Skeletal muscle tissue (tissue), 4 donors: Measurements from ENCODE around the gene MBD3L5. TPM values are rescaled to one million over a fixed set of nuclear protein-coding genes. Genes with fewer than 3 reads are reported as not detected.
"Not testable (repeated sequence)": the region's sequence is repeated elsewhere in the genome, so short reads cannot be mapped to it uniquely, and the experiment has no call there.

Source experiments
- H3K27ac ChIP-seq: one replicate; pipeline ENCODE4 v1.7.0; 2013; ENCODE audit warnings: mild to moderate bottlenecking, low read depth, low read length, inconsistent platforms
- H3K27me3 ChIP-seq, 3 donors: one replicate each; pipeline ENCODE4 v1.7.0; 2013; ENCODE audit warnings: low read length in 3 of 3; ENCODE audit not compliant: control insufficient read depth in 3 of 3, insufficient read depth in 3 of 3
- H3K36me3 ChIP-seq, 3 donors: one replicate each; pipeline ENCODE4 v1.7.0; 2013; ENCODE audit warnings: low read length in 3 of 3; ENCODE audit not compliant: control insufficient read depth in 3 of 3, insufficient read depth in 3 of 3
- H3K4me1 ChIP-seq, 3 donors: one replicate each; pipeline ENCODE4 v1.7.0; 2013; ENCODE audit warnings: low read length in 3 of 3, mild to moderate bottlenecking in 3 of 3; ENCODE audit not compliant: control insufficient read depth in 3 of 3, insufficient read depth in 3 of 3
- H3K4me3 ChIP-seq, 3 donors: one replicate each; pipeline ENCODE4 v1.7.0; 2013; ENCODE audit warnings: low read length in 3 of 3
- H3K9ac ChIP-seq, 3 donors: one replicate each; pipeline ENCODE4 v1.7.0; 2013; ENCODE audit warnings: low read length in 3 of 3, mild to moderate bottlenecking in 3 of 3, moderate library complexity in 2 of 3, low read depth in 1 of 3
- H3K9me3 ChIP-seq, 3 donors: one replicate each; pipeline ENCODE4 v1.7.0; 2013; ENCODE audit warnings: low read length in 3 of 3; ENCODE audit not compliant: control insufficient read depth in 3 of 3
- total RNA-seq: library from RNA; depleted of rRNA; stranded (reverse); fragments of >200 nt; gene quantifications from one replicate; pipeline ENCODE4 v1.2.3, GENCODE V29; 2014
- donor health status: Osteomylitis.

The MBD3L5 gene
- not detected for total RNA-seq

- H3K27me3 ChIP-seq, H3K27ac ChIP-seq, H3K4me1 ChIP-seq, H3K4me3 ChIP-seq, H3K9ac ChIP-seq, H3K36me3 ChIP-seq, H3K9me3 ChIP-seq: not testable (repeated sequence)
These were observed at the start of gene MBD3L5 for GRCh38 chr19:7030278-7030677. Gene MBD3L5 (plus strand): TSS chr19:7030578. CDS start chr19:7030612, 34 bp downstream.

GRCh38 chr19:6983448-6983847 is 46.9 kb upstream of the MBD3L5 start:
- H3K4me1 ChIP-seq, result no peaks in the 10 kb centered on the region
- H3K36me3 ChIP-seq, result no peaks in the 10 kb centered on the region
- no peak overlapping the region for H3K27ac ChIP-seq
- peaks cover 11 to 14% (median 11%) of the 10 kb centered on the region in 3 donors for H3K9me3 ChIP-seq
- H3K4me3 ChIP-seq, result no peak overlapping the region
- no peak overlapping the region for H3K9ac ChIP-seq
- H3K27me3 ChIP-seq, result no peaks in the 10 kb centered on the region

GRCh38 chr19:6987850-6988249 is 42.5 kb upstream of the MBD3L5 start:
- no peak overlapping the region for H3K4me3 ChIP-seq
- no peak overlapping the region for H3K27ac ChIP-seq

DNA sequence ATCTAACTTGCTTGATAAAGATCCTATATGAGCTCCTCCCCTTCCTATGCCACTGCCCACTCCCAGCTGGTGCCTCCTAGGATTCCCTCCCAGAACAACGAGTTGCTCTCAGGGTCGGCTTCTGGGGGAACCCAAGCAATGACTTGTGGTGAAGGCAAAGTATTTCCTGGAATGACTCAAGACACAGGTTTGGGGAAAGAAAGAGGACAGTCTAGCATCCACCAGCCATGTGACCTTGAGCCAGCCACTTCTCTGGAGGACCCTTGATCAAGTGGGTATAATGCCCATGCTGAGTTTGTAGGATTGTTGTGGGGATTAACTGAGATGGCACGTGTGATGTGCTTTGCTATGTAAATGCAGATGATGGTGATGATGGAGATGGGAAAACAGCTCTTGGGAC is 42.1 kb upstream of the MBD3L5 start:
- Histone ChIP-seq H3K9ac (no peak overlapping the region), H3K9me3 (peaks cover 9 to 14% (median 11%) of the 10 kb centered on the region in 3 donors), H3K27me3 (no peaks in the 10 kb centered on the region), H3K27ac (no peak overlapping the region), H3K4me3 (no peak overlapping the region), H3K36me3 (no peaks in the 10 kb centered on the region), H3K4me1 (no peaks in the 10 kb centered on the region)

More at GRCh38 chr19:6987850-6988249, 42.5 kb upstream of the MBD3L5 start:
- Histone ChIP-seq H3K4me1 (no peaks in the 10 kb centered on the region), H3K9me3 (peaks cover 9 to 14% (median 11%) of the 10 kb centered on the region in 3 donors), H3K27me3 (no peaks in the 10 kb centered on the region), H3K36me3 (no peaks in the 10 kb centered on the region), H3K9ac (no peak overlapping the region)

DNA sequence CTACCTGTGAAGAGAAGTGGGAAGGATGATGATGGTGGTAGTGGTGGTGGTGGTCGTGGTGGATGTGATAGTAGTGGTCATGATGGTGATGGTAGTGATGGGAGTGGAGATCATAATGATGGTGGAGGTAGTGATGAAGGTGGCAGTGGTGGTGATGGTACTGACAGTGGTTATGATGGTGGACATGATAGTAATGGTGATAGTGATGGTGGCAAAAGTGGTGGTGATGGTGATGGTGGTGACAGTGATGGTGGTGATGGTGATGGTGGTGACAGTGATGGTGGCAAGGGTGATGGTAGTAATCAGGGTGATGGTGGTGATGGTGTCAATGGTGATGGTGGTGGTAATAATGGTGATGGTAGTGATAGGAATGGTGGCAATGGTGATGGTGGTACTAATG is 35.3 kb upstream of the MBD3L5 start:
- peaks cover 0 to 2% (median 0%) of the 10 kb centered on the region in 3 donors for H3K9me3 ChIP-seq
- H3K4me3 ChIP-seq, result no peak overlapping the region
- H3K27me3 ChIP-seq, result no peaks in the 10 kb centered on the region
- H3K4me1 ChIP-seq, result no peaks in the 10 kb centered on the region
- no peaks in the 10 kb centered on the region for H3K36me3 ChIP-seq
- no peak overlapping the region for H3K27ac ChIP-seq
- no peak overlapping the region for H3K9ac ChIP-seq

DNA sequence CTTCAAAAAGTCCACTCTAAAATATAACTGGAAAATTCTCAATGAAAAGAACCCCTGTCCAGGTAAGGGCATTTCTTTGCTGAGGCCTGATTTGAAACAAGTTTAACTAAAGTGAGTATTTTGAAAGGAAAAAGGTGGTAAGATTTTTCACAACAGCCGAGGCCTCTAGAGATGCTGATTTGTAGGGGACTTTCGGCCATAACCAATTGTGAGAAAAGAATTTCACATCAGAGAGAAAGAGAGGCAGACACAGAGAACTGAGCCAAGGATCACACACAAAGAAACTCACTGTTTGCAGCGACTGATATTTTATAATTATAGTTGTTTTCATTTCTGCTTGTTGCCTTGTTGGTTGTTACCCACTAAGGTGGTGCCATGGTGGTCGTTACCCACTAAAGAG is 33.6 kb upstream of the MBD3L5 start:
- no peak overlapping the region for H3K4me3 ChIP-seq
- H3K9me3 ChIP-seq, result peaks cover 0 to 2% (median 0%) of the 10 kb centered on the region in 3 donors
- H3K27ac ChIP-seq, result no peak overlapping the region
- no peaks in the 10 kb centered on the region for H3K27me3 ChIP-seq
- no peaks in the 10 kb centered on the region for H3K36me3 ChIP-seq
- no peaks in the 10 kb centered on the region for H3K4me1 ChIP-seq
- no peak overlapping the region for H3K9ac ChIP-seq

DNA sequence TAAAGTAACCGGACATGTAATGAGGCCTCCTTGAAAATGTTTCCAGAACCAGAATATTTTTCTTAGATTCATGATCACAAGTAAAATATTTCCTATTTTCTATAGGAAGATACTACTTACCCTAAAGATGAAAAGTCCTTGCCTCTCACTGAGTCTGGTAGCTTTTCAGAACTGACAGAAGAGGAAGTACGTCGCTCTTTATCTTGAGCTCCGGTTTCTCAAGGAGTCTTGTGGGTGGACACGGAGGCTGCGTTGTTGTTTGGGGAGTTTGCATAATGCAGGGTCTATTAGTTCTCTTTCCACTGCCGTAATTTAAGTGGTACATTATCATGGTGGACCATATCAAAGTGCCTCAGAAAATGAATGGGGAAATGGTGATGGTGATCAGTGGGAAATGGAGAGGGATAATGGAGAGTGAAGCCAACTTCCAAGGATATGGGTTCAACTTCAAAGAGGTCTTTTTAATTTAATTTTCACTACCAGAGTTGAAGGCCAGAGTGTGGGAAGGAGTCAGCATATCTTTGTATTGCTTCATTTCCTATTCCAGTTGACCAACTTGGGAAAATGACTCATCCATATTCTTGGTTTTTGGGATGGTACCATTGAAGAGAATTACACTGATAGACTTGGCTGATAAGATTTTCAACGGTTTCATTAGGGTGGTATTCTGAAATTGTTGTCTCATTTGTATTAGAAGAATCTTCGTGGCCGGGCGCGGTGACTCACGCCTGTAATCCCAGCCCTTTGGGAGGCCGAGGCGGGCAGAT is 32.5 kb upstream of the MBD3L5 start:
- Histone ChIP-seq H3K4me3 (no peak overlapping the region), H3K9ac (no peak overlapping the region)

GRCh38 chr19:6999933-7000332 is 30.4 kb upstream of the MBD3L5 start:
- Histone ChIP-seq H3K27me3 (no peaks in the 10 kb centered on the region), H3K4me1 (no peaks in the 10 kb centered on the region), H3K36me3 (no peaks in the 10 kb centered on the region), H3K9ac (no peak overlapping the region), H3K9me3 (peaks cover 0 to 2% (median 0%) of the 10 kb centered on the region in 3 donors), H3K4me3 (no peak overlapping the region), H3K27ac (no peak overlapping the region)

More for the DNA sequence above, 32.5 kb upstream of the MBD3L5 start:
- H3K27me3 ChIP-seq, result no peaks in the 10 kb centered on the region
- no peaks in the 10 kb centered on the region for H3K4me1 ChIP-seq
- H3K9me3 ChIP-seq, result peaks cover 0 to 2% (median 0%) of the 10 kb centered on the region in 3 donors
- no peak overlapping the region for H3K27ac ChIP-seq
- H3K36me3 ChIP-seq, result no peaks in the 10 kb centered on the region

DNA sequence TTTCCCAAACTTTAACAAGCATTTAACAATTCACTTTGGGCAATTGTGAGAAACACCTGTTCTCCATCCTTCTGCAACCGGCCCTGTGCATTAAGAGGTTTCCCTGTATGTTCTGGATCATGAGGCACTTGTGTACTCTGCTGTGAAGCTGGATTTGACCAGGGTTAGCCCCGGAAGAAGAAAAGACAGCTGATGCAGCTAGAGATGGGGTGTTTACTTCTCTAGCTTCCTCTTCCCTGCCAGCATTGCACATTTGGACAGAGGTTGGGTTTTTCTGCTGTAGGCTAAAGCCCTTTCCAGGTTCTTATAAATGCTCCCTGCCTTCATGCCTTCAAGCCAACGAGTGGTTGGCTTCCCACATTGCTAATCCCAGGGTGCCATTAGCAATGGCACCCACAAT is 30.0 kb upstream of the MBD3L5 start:
- Histone ChIP-seq H3K9me3 (peaks cover 0 to 2% (median 0%) of the 10 kb centered on the region in 3 donors), H3K27ac (peak overlapping the region; percentile 42), H3K9ac (no peak overlapping the region), H3K36me3 (no peaks in the 10 kb centered on the region), H3K4me1 (no peaks in the 10 kb centered on the region), H3K4me3 (no peak overlapping the region), H3K27me3 (no peaks in the 10 kb centered on the region)

DNA sequence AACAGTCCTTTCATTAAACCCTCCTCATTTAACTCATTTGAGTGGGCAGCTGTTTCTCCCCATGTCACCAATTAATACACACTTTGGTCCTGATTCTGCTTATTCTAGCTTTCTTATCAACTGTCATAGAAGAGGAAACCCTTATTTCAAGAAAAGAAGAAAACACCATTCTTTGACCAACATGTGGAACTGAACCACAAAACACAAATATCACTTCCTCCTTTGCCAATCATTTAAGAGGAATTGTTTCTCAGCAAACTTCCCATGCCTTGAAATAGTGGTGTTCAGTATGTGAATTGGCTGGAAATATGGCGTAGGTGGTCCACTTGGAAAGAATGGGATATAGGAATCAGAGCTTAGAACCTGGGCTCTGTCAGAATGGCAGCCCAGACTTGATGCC is 29.6 kb upstream of the MBD3L5 start:
- Histone ChIP-seq H3K27me3 (no peaks in the 10 kb centered on the region), H3K27ac (peak overlapping the region; percentile 42), H3K9me3 (no peaks in the 10 kb centered on the region), H3K4me1 (no peaks in the 10 kb centered on the region), H3K36me3 (no peaks in the 10 kb centered on the region), H3K4me3 (no peak overlapping the region), H3K9ac (no peak overlapping the region)
